Smooth muscle cell (in vitro differentiated cells): Measurements from ENCODE around the gene RASSF3. TPM values are rescaled to one million over a fixed set of nuclear protein-coding genes. Genes with fewer than 3 reads are reported as not detected.
"Not testable (repeated sequence)": the region's sequence is repeated elsewhere in the genome, so short reads cannot be mapped to it uniquely, and the experiment has no call there.

Experiments
- DNase-seq: peaks from one replicate; lab custom pipeline; 2025; ENCODE audit not compliant: unreplicated experiment; lab: John Stamatoyannopoulos, UW
- H2AFZ ChIP-seq: fragments of 200-600 bp; sonication (generic); 2 replicates; pipeline ENCODE4 v1.6.0; 2016; ENCODE audit warnings: antibody characterized with exemption, low read depth, mild to moderate bottlenecking
- H3F3A ChIP-seq: fragments of 200-600 bp; sonication (generic); 2 replicates; pipeline ENCODE4 v1.6.0; 2017; ENCODE audit warnings: antibody characterized with exemption, low read depth
- H3K27ac ChIP-seq: fragments of 200-600 bp; sonication (generic); 2 replicates; pipeline ENCODE4 v1.5.1; 2016; ENCODE audit warnings: low read depth, mild to moderate bottlenecking
- H3K27me3 ChIP-seq: fragments of 200-600 bp; sonication (generic); 2 replicates; pipeline ENCODE4 v1.6.1; 2016; ENCODE audit warnings: low read depth, mild to moderate bottlenecking
- H3K36me3 ChIP-seq: fragments of 200-600 bp; sonication (generic); 2 replicates; pipeline ENCODE4 v1.5.1; 2016; ENCODE audit warnings: low read depth
- H3K4me1 ChIP-seq: fragments of 200-600 bp; sonication (generic); 2 replicates; pipeline ENCODE4 v1.5.1; 2016; ENCODE audit warnings: low read depth
- H3K4me2 ChIP-seq: fragments of 200-600 bp; sonication (generic); 2 replicates; pipeline ENCODE4 v1.6.0; 2016; ENCODE audit warnings: mild to moderate bottlenecking
- H3K4me3 ChIP-seq: fragments of 200-600 bp; sonication (generic); 2 replicates; pipeline ENCODE4 v1.5.1; 2016; ENCODE audit warnings: mild to moderate bottlenecking
- H3K79me2 ChIP-seq: fragments of 200-600 bp; sonication (generic); 2 replicates; pipeline ENCODE4 v1.6.0; 2016; ENCODE audit warnings: low read depth, mild to moderate bottlenecking
- H3K9ac ChIP-seq: fragments of 200-600 bp; sonication (generic); 2 replicates; pipeline ENCODE4 v1.6.0; 2016; ENCODE audit warnings: low read depth
- H3K9me3 ChIP-seq: fragments of 200-600 bp; sonication (generic); replicated peaks from 2 replicates; pipeline ENCODE4 v1.5.1; 2016; ENCODE audit warnings: low read depth
- H4K20me1 ChIP-seq: fragments of 200-600 bp; sonication (generic); 2 replicates; pipeline ENCODE4 v1.6.0; 2016; ENCODE audit warnings: low read depth
- WGBS: methylation state at CpG from one replicate; pipeline ENCODE4 v1.1.7; 2016; ENCODE audit warnings: low lambda C conversion rate; 5-methylcytosine and 5-hydroxymethylcytosine counted together
- polyA plus RNA-seq: library from polyadenylated mRNA; unstranded; fragments of >200 nt; fragmentation: Nextera tagmentation; extraction: Ambion mirVana; gene quantifications from 2 replicates; pipeline ENCODE4 v1.2.1, GENCODE V29; 2016
- total RNA-seq: library from RNA; depleted of rRNA; stranded (reverse); fragments of >200 nt; gene quantifications from 2 replicates; pipeline ENCODE4 v1.2.3, GENCODE V29; 2014
- TF ChIP-seq, protein P1 (sequence below): fragments of 200-600 bp; sonication (generic); IDR thresholded peaks from 2 replicates; pipeline ENCODE4 v1.5.1; 2017; ENCODE audit warnings: borderline replicate concordance, mild to moderate bottlenecking, antibody characterized with exemption; ENCODE audit not compliant: insufficient read depth, poor library complexity, severe bottlenecking

RASSF3 gene
- total and polyA plus RNA-seq, 2 experiments from 2014 or later, result 1.2 to 5.6 TPM

GRCh38 chr12:64688715-64689114, 78.4 kb downstream of the RASSF3 start:
- Histone ChIP-seq H4K20me1 (no peaks in the 10 kb centered on the region), H3F3A (no peaks in the 10 kb centered on the region), H3K4me3 (no peak overlapping the region), H3K27me3 (no peaks in the 10 kb centered on the region), H3K9me3 (no peaks in the 10 kb centered on the region), H3K4me1 (peaks cover 18% of the 10 kb centered on the region), H2AFZ (no peak overlapping the region), H3K36me3 (no peaks in the 10 kb centered on the region), H3K4me2 (no peak overlapping the region), H3K27ac (no peak overlapping the region), H3K9ac (no peak overlapping the region), H3K79me2 (no peaks in the 10 kb centered on the region)
- 97% methylated on average over 7 of the region's 7 CpGs for WGBS
- DNase-seq, result no peak
- TF ChIP-seq, protein P1, sequence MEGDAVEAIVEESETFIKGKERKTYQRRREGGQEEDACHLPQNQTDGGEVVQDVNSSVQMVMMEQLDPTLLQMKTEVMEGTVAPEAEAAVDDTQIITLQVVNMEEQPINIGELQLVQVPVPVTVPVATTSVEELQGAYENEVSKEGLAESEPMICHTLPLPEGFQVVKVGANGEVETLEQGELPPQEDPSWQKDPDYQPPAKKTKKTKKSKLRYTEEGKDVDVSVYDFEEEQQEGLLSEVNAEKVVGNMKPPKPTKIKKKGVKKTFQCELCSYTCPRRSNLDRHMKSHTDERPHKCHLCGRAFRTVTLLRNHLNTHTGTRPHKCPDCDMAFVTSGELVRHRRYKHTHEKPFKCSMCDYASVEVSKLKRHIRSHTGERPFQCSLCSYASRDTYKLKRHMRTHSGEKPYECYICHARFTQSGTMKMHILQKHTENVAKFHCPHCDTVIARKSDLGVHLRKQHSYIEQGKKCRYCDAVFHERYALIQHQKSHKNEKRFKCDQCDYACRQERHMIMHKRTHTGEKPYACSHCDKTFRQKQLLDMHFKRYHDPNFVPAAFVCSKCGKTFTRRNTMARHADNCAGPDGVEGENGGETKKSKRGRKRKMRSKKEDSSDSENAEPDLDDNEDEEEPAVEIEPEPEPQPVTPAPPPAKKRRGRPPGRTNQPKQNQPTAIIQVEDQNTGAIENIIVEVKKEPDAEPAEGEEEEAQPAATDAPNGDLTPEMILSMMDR, result no peak

DNA sequence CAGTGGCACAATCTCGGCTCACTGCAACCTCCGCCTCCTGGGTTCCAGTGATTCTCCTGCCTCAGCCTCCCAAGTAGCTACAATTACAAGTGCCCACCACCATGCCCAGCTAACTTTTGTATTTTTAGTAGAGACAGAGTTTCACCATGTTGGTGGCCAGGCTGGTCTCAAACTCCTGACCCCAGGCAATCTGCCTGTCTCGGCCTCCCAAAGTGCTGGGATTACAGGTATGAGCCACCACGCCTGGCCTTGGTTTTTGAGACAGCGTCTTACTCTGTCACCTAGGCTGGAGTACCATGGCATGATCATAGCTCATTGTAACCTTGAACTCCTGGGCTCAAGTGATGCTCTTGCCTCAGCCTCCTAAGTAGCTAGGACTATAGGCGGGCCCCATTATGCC, 79.9 kb downstream of the RASSF3 start:
- H3K9me3 ChIP-seq, H3K79me2 ChIP-seq, H4K20me1 ChIP-seq, H3K4me2 ChIP-seq, H3F3A ChIP-seq, H3K9ac ChIP-seq, H3K36me3 ChIP-seq, H3K27ac ChIP-seq, H2AFZ ChIP-seq, DNase-seq, H3K4me3 ChIP-seq, H3K27me3 ChIP-seq: not testable (repeated sequence)
- peaks cover 20% of the 10 kb centered on the region for H3K4me1 ChIP-seq
- WGBS, result 96% methylated on average over 6 of the region's 6 CpGs

DNA sequence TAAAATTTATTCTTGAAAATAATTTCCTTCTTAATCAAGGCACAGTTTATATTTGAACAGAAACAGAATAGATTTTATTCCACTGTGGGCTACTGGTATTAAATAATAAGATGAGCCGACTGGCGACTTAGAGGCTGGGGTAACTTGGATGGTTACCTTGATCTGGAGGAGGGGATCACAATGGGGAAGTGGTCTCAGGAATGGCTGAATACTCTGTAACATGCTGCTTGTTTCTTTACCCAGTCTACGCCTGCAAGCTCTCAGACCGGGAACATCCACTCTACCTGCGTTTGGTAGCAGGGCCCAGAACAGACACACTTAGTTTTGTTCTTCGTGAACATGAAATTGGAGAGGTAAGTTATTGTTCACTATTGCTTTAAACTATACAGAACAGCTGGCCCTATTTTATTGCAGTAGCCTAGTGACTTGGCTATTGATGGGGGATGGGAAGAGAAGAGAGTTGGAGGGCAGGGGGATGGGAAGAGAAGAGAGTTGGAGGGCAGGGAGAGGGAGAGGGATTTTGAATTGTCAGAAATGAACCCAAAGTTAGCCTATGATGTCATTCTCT, 81.0 kb downstream of the RASSF3 start:
- Histone ChIP-seq H4K20me1 (no peaks in the 10 kb centered on the region), H3K4me1 (peaks cover 20% of the 10 kb centered on the region), H3K27me3 (no peaks in the 10 kb centered on the region), H3K9ac (no peak overlapping the region), H3K9me3 (no peaks in the 10 kb centered on the region), H3K36me3 (no peaks in the 10 kb centered on the region), H3K27ac (no peak overlapping the region), H3F3A (no peaks in the 10 kb centered on the region), H3K4me2 (no peak overlapping the region), H2AFZ (no peak overlapping the region), H3K79me2 (no peaks in the 10 kb centered on the region), H3K4me3 (no peak overlapping the region)
- WGBS, result 71% methylated on average over 6 of the region's 6 CpGs
- TF ChIP-seq, protein P1, result no peak
- no peak for DNase-seq

- H3K79me2 ChIP-seq, result no peaks in the 10 kb centered on the region
- TF ChIP-seq, protein P1, result no peak
- H3K9ac ChIP-seq, result no peak overlapping the region
- no peak for DNase-seq
- WGBS, result 46% methylated on average over 2 of the region's 2 CpGs
- H2AFZ ChIP-seq, result no peak overlapping the region
- H3F3A ChIP-seq, result no peaks in the 10 kb centered on the region
- peaks cover 20% of the 10 kb centered on the region for H3K4me1 ChIP-seq
- no peaks in the 10 kb centered on the region for H3K36me3 ChIP-seq
- no peak overlapping the region for H3K4me2 ChIP-seq
- no peaks in the 10 kb centered on the region for H3K27me3 ChIP-seq
- H4K20me1 ChIP-seq, result no peaks in the 10 kb centered on the region
- no peak overlapping the region for H3K27ac ChIP-seq
- H3K9me3 ChIP-seq, result no peaks in the 10 kb centered on the region
- no peak overlapping the region for H3K4me3 ChIP-seq
These were observed 81.7 kb downstream of the RASSF3 start for GRCh38 chr12:64691795-64692583.
